PC-3 (cell line): ENCODE measurements around the gene LMCD1.

ENCODE experiments used
- CTCF ChIP-seq: fragments of 300-600 bp; sonication (generic); conservative IDR thresholded peaks from 2 replicates; pipeline ENCODE4 v1.5.1; 2017; ENCODE audit warnings: antibody characterized with exemption, low read depth, mild to moderate bottlenecking, low read length
- EZH2 ChIP-seq: fragments of 300-600 bp; sonication (generic); IDR thresholded peaks from one replicate; pipeline ENCODE4 v1.6.1; 2017; ENCODE audit warnings: antibody characterized with exemption, mild to moderate bottlenecking, low read length; ENCODE audit not compliant: unreplicated experiment

DNA sequence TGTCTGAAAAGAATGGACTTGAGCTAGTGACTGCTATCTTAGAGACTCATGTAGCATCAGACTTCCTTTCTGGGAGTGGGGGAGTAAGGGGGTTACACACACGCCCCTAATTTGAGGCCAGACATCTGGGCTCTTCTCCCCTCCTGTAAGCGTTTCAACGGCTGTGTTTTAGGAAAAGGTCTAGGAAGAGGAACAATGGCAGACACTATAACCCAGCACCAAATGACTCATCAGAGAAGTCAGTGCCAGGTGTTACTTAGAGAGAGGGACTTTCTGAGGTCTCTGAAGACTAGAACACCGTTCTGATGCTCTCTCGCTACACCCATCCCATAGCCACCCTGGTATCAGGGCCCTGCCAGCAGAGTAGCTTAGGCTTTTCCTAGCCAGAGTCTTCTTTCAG is 77.5 kb downstream of the LMCD1 start:
- TF ChIP-seq CTCF: no peak
- no peak for TF ChIP-seq EZH2
